K562 (cell line): ENCODE results near the gene SLC35E3. TPM values are rescaled to one million over a fixed set of nuclear protein-coding genes. Genes with fewer than 3 reads are reported as not detected.

Source experiments
- ATF7 ChIP-seq: fragments of 450-650 bp; IDR thresholded peaks from 2 replicates; pipeline ENCODE4 v1.7.1; 2014; ENCODE audit warnings: mild to moderate bottlenecking, moderate library complexity
- CBFA2T3 ChIP-seq: fragments of 450-650 bp; IDR thresholded peaks from 2 replicates; pipeline ENCODE4 v1.6.1; 2017
- CREBBP ChIP-seq: IDR thresholded peaks from one replicate; pipeline ENCODE4 v1.6.1; 2012; ENCODE audit warnings: low read depth, mild to moderate bottlenecking, control low read depth, inconsistent platforms, low read length
- DPF2 ChIP-seq: fragments of 450-650 bp; IDR thresholded peaks from 2 replicates; pipeline ENCODE4 v1.6.1; 2016
- HCFC1 ChIP-seq: IDR thresholded peaks from 2 replicates; pipeline ENCODE4 v1.6.1; 2012; ENCODE audit warnings: low read depth, low read length, improper control_type of control experiment
- LARP7 ChIP-seq: fragments of 450-650 bp; IDR thresholded peaks from 2 replicates; pipeline ENCODE4 v1.6.1; 2016
- MTA1 ChIP-seq: fragments of 450-650 bp; IDR thresholded peaks from 2 replicates; pipeline ENCODE4 v1.6.1; 2017; ENCODE audit warnings: borderline replicate concordance
- NBN ChIP-seq: fragments of 450-650 bp; IDR thresholded peaks from 2 replicates; pipeline ENCODE4 v1.6.1; 2016; ENCODE audit warnings: low read depth, mild to moderate bottlenecking
- NCOA2 ChIP-seq, 2 experiments: fragments of 450-650 bp; IDR thresholded peaks; 2 replicates each; pipeline ENCODE4 v1.6.1; 2018; ENCODE audit warnings: mild to moderate bottlenecking in 2 of 2, moderate library complexity in 1 of 2; ENCODE audit not compliant: partially characterized antibody in 2 of 2
- NFXL1 ChIP-seq: fragments of 450-650 bp; formaldehyde crosslinking; IDR thresholded peaks from 2 replicates; pipeline ENCODE4 v1.4.0; 2021; ENCODE audit warnings: mild to moderate bottlenecking
- POU5F1 ChIP-seq: fragments of 150-350 bp; IDR thresholded peaks from 2 replicates; pipeline ENCODE4 v1.6.1; 2014; ENCODE audit warnings: borderline replicate concordance, low read length, low read depth, mild to moderate bottlenecking; ENCODE audit not compliant: partially characterized antibody
- TEAD4 ChIP-seq, 2 experiments: sonication (generic) in 1 of 2; formaldehyde crosslinking in 1 of 2; IDR thresholded peaks; 2 replicates each; pipeline versions ENCODE4 v1.6.1 to v1.8.0; 2012 to 2022; ENCODE audit warnings: borderline replicate concordance in 1 of 2, inconsistent platforms in 1 of 2, low read length in 1 of 2, mild to moderate bottlenecking in 1 of 2, missing genetic modification reagents in 1 of 2
- TSC22D4 ChIP-seq: fragments of 450-650 bp; IDR thresholded peaks from 2 replicates; pipeline ENCODE4 v1.6.1; 2016; ENCODE audit warnings: missing genetic modification characterization, missing biosample characterization, control low read depth
- ZNF12 ChIP-seq: sonication (generic); formaldehyde crosslinking; IDR thresholded peaks from 2 replicates; pipeline ENCODE4 v1.4.0; 2020; ENCODE audit warnings: mild to moderate bottlenecking, missing genetic modification reagents
- ZNF124 ChIP-seq: sonication (generic); formaldehyde crosslinking; IDR thresholded peaks from 2 replicates; pipeline ENCODE4 v1.8.1; 2022; ENCODE audit warnings: missing genetic modification reagents
- ZNF217 ChIP-seq: sonication (generic); formaldehyde crosslinking; IDR thresholded peaks from 2 replicates; pipeline ENCODE4 v1.8.0; 2022; ENCODE audit warnings: mild to moderate bottlenecking, missing genetic modification reagents
- ZNF253 ChIP-seq: fragments of 250-450 bp; sonication (Bioruptor Pico); conservative IDR thresholded peaks from 2 replicates; pipeline ENCODE4 v1.6.1; 2021; ENCODE audit warnings: mild to moderate bottlenecking
- ZNF431 ChIP-seq: sonication (generic); formaldehyde crosslinking; IDR thresholded peaks from 2 replicates; pipeline ENCODE4 v1.8.0; 2022; ENCODE audit warnings: mild to moderate bottlenecking, missing genetic modification reagents
- ZNF444 ChIP-seq: fragments of 250-450 bp; sonication (Bioruptor Pico); IDR thresholded peaks from 2 replicates; pipeline ENCODE4 v1.4.0; 2020; ENCODE audit warnings: mild to moderate bottlenecking, moderate library complexity
- polyA plus RNA-seq, 8 experiments: library from polyadenylated mRNA; depleted of rRNA in 4 of 8; stranded (reverse) in 5 of 8; unstranded in 3 of 8; fragments of >200 nt; fragmentation: Nextera tagmentation in 2 of 8; fragmentation: Illumina TruSeq in 1 of 8; extraction: Ambion mirVana in 2 of 8; extraction: Trizol in 1 of 8; gene quantifications; 2 replicates each; pipeline versions ENCODE4 v1.2.1 to v1.2.3, GENCODE V29; 2011 to 2014; ENCODE audit warnings: inconsistent platforms in 1 of 8, missing spikeins in 1 of 8
- total RNA-seq, 7 experiments: library from RNA; depleted of rRNA in 6 of 7; stranded (reverse); fragments of >200 nt in 6 of 7; fragmentation: Illumina TruSeq in 2 of 7; extraction: Trizol in 2 of 7; gene quantifications; 2 replicates each; pipeline versions ENCODE4 v1.2.1 to v1.2.3, GENCODE V29; 2011 to 2021; ENCODE audit warnings: low replicate concordance in 1 of 7
- TF ChIP-seq, protein P1 (sequence below): IDR thresholded peaks from 2 replicates; pipeline ENCODE4 v1.6.1; 2011; ENCODE audit not compliant: insufficient read length; ENCODE audit errors: extremely low read depth
- TF ChIP-seq, protein P2 (sequence below): IDR thresholded peaks from 2 replicates; pipeline ENCODE4 v1.6.1; 2011; ENCODE audit warnings: borderline replicate concordance, low read depth, mild to moderate bottlenecking, moderate library complexity, low read length; ENCODE audit not compliant: insufficient read depth, poor library complexity, severe bottlenecking
- TF ChIP-seq, protein P3 (sequence below): fragments of 250-450 bp; sonication (Bioruptor Pico); IDR thresholded peaks from 2 replicates; pipeline ENCODE4 v1.5.0; 2022; ENCODE audit warnings: mild to moderate bottlenecking
- TF ChIP-seq, protein P4 (sequence below): sonication (generic); formaldehyde crosslinking; IDR thresholded peaks from 2 replicates; pipeline ENCODE4 v1.8.1; 2022; ENCODE audit warnings: missing genetic modification reagents

Gene SLC35E3
- total and polyA plus RNA-seq, 9 of the 15 experiments (the other 6 are each of a cell fraction or from before 2014, with no cell fraction given): 1.2 to 5.9 (median 3.8) TPM

DNA sequence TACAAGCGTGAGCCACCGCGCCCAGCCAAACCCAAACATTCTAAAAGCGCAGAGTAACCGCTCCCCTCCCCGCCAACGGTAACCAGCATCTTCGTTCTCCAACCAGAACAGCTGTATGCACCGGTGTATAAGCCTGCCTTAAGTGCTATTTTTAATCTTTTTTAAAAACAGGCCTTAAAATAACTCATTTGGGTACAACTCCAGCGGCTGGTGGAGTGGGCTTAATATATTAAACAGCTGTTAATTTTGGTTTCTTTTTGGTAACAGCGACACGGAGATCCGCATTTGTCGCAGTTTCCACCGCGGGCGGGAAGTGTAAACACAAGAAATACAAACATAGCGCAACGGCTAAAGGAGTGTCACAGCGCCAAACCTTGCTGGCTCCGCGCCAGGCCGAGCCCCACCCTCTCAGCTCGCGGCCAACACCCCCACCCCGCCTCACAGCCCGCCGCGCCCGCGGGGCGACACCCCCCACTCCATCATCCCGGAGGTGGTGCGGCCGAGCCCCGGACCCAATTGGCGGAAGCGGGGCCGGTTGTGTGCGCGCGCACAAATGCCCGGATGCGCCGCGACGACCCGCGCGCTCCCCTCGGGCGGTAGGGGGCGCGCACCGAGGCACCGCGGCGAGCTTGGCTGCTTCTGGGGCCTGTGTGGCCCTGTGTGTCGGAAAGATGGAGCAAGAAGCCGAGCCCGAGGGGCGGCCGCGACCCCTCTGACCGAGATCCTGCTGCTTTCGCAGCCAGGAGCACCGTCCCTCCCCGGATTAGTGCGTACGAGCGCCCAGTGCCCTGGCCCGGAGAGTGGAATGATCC lies 61.8 kb downstream of the SLC35E3 start, which contains the start of gene MDM2 (continued):
- TF ChIP-seq ZNF12: peak; percentile 81
- TF ChIP-seq TEAD4 (IDR thresholded peaks at IDR 0.05; ENCODE audit: low read length): no peak
- no peak for TF ChIP-seq TEAD4 (CRISPR knock-in tag; IDR thresholded peaks at IDR 0.05; ENCODE audit: borderline replicate concordance)
- TF ChIP-seq ZNF124 (CRISPR knock-in tag): no peak
- TF ChIP-seq NFXL1 (CRISPR knock-in tag): no peak
- peak; percentile 70 for TF ChIP-seq MTA1
- TF ChIP-seq, protein P1, sequence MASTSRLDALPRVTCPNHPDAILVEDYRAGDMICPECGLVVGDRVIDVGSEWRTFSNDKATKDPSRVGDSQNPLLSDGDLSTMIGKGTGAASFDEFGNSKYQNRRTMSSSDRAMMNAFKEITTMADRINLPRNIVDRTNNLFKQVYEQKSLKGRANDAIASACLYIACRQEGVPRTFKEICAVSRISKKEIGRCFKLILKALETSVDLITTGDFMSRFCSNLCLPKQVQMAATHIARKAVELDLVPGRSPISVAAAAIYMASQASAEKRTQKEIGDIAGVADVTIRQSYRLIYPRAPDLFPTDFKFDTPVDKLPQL: peak; percentile 71
- TF ChIP-seq CREBBP: no peak
- TF ChIP-seq DPF2: no peak; the same call in 1 of the 2 replicates
- TF ChIP-seq, protein P2, sequence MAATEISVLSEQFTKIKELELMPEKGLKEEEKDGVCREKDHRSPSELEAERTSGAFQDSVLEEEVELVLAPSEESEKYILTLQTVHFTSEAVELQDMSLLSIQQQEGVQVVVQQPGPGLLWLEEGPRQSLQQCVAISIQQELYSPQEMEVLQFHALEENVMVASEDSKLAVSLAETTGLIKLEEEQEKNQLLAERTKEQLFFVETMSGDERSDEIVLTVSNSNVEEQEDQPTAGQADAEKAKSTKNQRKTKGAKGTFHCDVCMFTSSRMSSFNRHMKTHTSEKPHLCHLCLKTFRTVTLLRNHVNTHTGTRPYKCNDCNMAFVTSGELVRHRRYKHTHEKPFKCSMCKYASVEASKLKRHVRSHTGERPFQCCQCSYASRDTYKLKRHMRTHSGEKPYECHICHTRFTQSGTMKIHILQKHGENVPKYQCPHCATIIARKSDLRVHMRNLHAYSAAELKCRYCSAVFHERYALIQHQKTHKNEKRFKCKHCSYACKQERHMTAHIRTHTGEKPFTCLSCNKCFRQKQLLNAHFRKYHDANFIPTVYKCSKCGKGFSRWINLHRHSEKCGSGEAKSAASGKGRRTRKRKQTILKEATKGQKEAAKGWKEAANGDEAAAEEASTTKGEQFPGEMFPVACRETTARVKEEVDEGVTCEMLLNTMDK: peak; percentile 98
- TF ChIP-seq POU5F1: no peak
- TF ChIP-seq TSC22D4 (tag): no peak
- TF ChIP-seq ZNF217 (CRISPR knock-in tag): no peak
- peak; percentile 70 for TF ChIP-seq HCFC1
- peak; percentile 86 for TF ChIP-seq NBN
- peak; percentile 47 for TF ChIP-seq ATF7
- TF ChIP-seq, protein P3, sequence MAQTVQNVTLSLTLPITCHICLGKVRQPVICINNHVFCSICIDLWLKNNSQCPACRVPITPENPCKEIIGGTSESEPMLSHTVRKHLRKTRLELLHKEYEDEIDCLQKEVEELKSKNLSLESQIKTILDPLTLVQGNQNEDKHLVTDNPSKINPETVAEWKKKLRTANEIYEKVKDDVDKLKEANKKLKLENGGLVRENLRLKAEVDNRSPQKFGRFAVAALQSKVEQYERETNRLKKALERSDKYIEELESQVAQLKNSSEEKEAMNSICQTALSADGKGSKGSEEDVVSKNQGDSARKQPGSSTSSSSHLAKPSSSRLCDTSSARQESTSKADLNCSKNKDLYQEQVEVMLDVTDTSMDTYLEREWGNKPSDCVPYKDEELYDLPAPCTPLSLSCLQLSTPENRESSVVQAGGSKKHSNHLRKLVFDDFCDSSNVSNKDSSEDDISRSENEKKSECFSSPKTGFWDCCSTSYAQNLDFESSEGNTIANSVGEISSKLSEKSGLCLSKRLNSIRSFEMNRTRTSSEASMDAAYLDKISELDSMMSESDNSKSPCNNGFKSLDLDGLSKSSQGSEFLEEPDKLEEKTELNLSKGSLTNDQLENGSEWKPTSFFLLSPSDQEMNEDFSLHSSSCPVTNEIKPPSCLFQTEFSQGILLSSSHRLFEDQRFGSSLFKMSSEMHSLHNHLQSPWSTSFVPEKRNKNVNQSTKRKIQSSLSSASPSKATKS (CRISPR knock-in tag): no peak
- no peak for TF ChIP-seq ZNF444
- no peak; the same call in 1 of the 2 replicates for TF ChIP-seq ZNF431
- TF ChIP-seq LARP7: no peak
- TF ChIP-seq NCOA2 (IDR thresholded peaks at IDR 0.05; ENCODE audit: partially characterized antibody in 2 of 2): no peak
- no peak for TF ChIP-seq ZNF253 (CRISPR knock-in tag)
- TF ChIP-seq, protein P4, sequence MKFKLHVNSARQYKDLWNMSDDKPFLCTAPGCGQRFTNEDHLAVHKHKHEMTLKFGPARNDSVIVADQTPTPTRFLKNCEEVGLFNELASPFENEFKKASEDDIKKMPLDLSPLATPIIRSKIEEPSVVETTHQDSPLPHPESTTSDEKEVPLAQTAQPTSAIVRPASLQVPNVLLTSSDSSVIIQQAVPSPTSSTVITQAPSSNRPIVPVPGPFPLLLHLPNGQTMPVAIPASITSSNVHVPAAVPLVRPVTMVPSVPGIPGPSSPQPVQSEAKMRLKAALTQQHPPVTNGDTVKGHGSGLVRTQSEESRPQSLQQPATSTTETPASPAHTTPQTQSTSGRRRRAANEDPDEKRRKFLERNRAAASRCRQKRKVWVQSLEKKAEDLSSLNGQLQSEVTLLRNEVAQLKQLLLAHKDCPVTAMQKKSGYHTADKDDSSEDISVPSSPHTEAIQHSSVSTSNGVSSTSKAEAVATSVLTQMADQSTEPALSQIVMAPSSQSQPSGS: no peak
- TF ChIP-seq CBFA2T3: no peak
